ENCODE data around the gene PAX3.

PAX3 gene

DNA sequence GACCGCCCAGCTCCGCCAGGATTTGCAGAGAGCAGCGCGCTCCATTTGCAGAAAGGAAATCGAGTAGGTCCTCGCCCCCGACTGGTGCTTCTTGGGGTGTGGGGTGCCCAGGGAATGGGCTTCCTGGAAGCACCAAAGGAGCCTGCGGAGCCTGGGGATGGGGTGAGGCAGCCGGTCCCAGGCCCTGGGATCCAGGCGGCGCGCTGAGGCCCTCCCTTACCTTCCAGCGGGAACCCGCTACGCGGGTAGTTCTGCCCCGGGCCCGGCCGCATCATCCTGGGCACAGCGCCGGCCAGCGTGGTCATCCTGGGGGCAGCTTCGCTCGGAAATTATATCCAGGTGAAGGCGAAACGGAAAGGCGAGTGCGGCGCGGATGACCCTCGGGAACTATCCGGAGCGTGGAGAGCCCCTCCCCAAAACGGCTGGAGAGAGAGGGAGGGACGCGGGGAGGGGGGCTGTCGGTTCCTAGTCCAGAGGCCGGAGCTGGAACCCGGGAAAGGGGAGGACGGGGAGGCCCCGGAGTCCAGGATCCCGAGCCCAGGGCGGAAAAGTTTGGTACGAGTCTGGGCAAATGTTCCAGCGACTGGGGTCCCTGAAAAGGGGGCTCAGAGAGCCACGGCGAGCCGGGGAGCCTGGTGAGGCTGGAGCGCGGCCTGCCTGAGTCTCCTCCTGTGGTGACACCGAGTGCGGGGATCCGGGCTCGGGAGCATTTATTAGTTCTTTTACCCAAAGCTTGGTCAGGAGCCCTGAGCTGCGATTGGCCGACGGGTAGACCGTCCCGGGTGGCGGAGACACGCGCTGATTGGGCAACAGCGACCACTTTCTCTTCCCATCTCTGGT lies at the start of gene PAX3:
Gene PAX3 (minus strand): TSS at position 688 of the 840 bp plus-strand sequence. CDS start 383 bp downstream, at position 305.
- DNase-seq (ENCODE audit: low read depth): no peak
- H3K4me3 ChIP-seq (ENCODE audit: low read depth, low read length): peak within 1 kb of the TSS; percentile 31

DNA sequence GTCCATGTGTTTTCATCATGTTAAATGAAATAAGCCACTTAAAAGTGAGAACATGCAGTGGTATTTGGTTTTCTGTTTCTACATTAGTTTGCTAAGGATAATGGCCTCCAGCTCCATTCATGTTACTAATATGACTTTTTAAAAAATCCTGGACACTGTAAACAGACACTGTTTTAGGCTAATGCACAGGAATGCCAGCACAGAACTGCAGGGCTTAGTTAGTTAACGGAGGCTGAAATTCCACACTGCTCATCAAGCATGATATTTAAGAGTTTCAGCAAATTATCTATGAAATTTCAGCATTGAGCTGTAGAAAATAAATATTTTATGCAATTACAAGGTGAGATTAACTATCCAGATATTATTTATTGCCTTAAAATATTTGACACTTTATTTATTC lies 42.5 kb upstream of the PAX3 start:
- DNase-seq (ENCODE audit: low read depth): no peak
- H3K4me3 ChIP-seq (ENCODE audit: low read depth, low read length): no peak overlapping the region

GRCh38 chr2:222338374-222338773 lies 39.6 kb upstream of the PAX3 start:
- no peak for DNase-seq (ENCODE audit: low read depth)

DNA sequence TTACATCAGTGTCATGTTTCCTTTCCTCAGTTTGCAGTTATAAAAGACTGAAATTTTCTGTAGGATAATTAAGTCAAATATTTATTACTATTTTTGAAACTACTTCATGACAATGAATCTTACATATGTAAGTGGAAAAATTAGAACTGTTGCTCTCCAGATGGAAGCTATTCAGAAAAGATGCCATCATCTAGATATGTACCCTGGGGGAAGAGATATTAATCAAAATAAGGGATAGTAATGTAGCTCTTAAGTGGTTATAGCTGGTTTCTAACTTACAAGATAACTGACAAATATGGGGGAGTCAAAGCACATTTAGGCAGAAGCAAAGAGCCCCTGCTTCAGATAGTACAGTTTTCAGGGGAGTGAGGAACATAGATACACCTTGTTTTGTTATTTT lies 38.1 kb upstream of the PAX3 start:
- no peak overlapping the region for H3K4me3 ChIP-seq (ENCODE audit: low read depth, low read length)
- DNase-seq (ENCODE audit: low read depth): no peak

More at GRCh38 chr2:222338374-222338773, 39.6 kb upstream of the PAX3 start:
- no peak overlapping the region for H3K4me3 ChIP-seq (ENCODE audit: low read depth, low read length)

DNA sequence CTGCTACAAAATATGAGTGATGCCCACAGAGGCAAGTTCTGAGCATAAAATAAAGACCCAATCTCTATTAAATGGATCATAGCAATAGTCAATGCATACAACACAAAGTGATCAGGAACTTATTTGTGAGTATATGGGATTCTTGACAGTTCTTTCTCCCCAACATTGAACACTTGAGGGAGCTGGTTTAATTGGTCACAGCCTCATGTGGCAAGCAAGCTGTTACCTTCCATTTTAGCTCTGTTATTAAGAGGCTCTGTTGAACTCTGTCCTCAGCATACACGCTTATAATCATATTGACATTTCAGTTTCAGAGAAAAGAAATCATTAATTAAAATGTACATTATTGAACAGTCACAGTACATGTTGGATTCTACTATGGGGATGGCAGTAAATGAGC lies 37.6 kb upstream of the PAX3 start:
- DNase-seq (ENCODE audit: low read depth): no peak
- no peak overlapping the region for H3K4me3 ChIP-seq (ENCODE audit: low read depth, low read length)

- no peak overlapping the region for H3K4me3 ChIP-seq (ENCODE audit: low read depth, low read length)
- no peak for DNase-seq (ENCODE audit: low read depth)
Measured at GRCh38 chr2:222334914-222335313, 36.1 kb upstream of the PAX3 start.

- DNase-seq (ENCODE audit: low read depth): no peak
- H3K4me3 ChIP-seq (ENCODE audit: low read depth, low read length): no peak overlapping the region
Measured at GRCh38 chr2:222333397-222333796, 34.6 kb upstream of the PAX3 start.

GRCh38 chr2:222332116-222332515 lies 33.3 kb upstream of the PAX3 start:
- H3K4me3 ChIP-seq (ENCODE audit: low read depth, low read length): no peak overlapping the region
- no peak for DNase-seq (ENCODE audit: low read depth)

DNA sequence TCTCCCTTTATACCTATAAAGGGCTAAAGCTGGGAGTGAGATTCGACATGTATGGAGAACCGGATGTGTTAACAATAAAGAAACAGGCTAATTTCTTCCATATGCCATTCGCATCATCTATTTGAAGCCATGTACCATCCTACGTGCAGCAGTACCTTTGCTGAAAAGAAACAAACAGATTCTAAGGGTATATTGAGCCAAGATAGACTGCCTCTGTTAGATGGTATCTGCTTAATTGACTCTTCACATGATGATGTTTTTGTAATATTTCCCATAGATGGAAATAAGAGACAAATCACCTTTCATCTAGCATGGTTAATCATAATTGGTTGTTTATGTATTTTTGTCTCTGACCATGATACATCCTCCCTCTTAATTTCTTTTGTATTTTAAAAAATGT lies 32.1 kb upstream of the PAX3 start:
- H3K4me3 ChIP-seq (ENCODE audit: low read depth, low read length): no peak overlapping the region
- no peak for DNase-seq (ENCODE audit: low read depth)

DNA sequence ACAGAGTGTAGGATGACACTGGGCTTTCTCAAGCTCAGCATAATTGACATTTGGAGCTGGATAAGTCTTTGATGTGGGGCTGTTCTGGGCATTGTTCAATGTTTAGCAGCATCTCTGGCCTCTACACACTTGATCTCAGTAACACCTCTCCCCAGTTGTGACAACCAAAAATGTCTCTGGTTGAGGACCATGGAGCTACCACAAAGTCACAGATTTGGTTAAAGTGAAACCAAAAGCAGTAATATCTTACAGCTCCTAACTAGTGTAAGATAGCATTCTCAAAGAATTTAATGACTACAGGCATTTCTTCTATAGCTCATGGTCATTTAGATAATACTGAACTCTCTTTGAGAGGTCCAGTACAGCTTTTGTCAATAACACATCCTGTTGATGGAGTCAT lies 23.4 kb upstream of the PAX3 start:
- no peak overlapping the region for H3K4me3 ChIP-seq (ENCODE audit: low read depth, low read length)
- DNase-seq (ENCODE audit: low read depth): no peak

DNA sequence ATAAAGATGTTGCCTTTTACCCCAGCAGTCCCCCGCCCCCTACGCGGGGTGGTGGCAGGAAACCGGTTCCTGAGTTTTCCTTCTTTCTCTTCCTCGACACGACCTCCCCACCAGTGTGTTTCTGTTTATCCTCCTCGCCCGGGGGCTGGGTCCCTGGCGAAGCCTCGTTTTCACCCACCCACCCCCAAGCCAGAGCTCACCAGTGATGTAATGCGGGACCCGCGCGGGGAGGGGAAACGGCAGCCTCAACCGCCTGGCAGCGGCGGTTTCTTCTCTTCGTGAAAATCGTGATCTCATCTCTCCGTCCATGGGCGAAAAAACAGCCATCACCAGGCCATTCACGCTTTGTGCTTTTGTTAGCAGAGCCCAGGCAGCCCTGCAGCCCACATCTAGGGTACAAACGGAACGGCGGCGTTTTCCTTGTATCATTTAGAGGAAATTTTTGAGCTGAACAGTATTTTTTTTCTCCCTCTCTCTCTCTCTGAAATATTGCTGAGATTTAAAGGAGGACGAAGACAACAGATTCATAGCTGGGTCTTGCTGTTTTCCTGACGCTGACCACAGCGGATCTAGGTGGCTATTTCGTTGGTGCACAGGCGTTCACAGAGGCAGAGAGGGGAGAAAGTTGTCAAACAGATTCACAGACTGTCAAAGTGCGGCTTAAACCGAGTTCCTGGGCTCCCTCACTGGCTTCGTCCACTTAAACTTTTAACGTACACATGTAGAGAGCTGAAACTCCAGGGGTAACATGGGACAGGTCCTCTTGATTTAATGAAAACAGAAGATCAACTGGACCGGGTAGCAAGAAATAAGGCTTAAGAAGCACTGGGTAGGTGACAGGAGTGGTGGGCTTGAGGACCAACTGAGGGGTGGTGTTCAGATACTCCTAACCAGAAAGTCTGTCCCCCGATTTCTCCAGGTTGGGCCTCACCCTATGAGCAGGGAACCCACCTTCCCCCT lies 21.9 kb upstream of the PAX3 start:
- H3K4me3 ChIP-seq (ENCODE audit: low read depth, low read length): peak overlapping the region; percentile 41
- DNase-seq (ENCODE audit: low read depth): no peak

- no peak for DNase-seq (ENCODE audit: low read depth)
- H3K4me3 ChIP-seq (ENCODE audit: low read depth, low read length): peak overlapping the region; percentile 41
Measured at GRCh38 chr2:222319586-222320435, 21.0 kb upstream of the PAX3 start.

- no peak for DNase-seq (ENCODE audit: low read depth)
- H3K4me3 ChIP-seq (ENCODE audit: low read depth, low read length): peak overlapping the region; percentile 41
Measured at GRCh38 chr2:222318712-222319585, 20.2 kb upstream of the PAX3 start.

GRCh38 chr2:222318026-222318711 lies 19.4 kb upstream of the PAX3 start:
- H3K4me3 ChIP-seq (ENCODE audit: low read depth, low read length): peak overlapping the region; percentile 41
- DNase-seq (ENCODE audit: low read depth): peak; percentile 21

DNA sequence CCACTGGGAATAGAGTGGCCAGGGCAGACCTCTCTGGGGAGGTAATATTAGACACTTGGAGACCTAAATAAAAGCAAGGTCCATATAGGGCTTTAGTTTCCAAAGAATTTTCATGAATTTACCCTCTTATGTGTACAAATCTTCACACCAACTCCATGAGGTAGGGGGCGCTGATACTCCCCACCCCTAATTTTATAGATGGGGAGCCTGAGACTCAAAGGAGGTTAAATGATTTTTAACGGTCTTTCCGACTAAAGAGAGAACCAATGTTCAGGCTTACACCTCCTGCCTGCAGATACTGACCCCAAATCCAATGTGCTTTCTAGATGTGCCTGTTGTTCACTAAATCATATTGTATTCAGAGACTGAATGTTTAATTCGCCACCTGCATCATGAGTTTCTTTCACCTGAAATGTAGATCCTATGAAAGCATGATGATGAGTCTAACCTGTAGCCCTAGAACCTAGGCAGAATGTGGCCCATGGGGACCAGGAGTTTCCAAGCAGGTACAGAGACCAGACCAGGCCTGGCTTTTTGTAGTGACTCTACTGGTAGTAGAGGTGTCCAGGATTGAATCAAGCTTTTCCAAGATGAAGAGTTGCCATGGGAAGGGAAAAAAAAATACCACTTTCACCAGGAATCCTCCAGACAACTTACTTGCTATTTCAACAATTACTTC lies 16.8 kb upstream of the PAX3 start:
- H3K4me3 ChIP-seq (ENCODE audit: low read depth, low read length): no peak overlapping the region
- DNase-seq (ENCODE audit: low read depth): no peak

DNA sequence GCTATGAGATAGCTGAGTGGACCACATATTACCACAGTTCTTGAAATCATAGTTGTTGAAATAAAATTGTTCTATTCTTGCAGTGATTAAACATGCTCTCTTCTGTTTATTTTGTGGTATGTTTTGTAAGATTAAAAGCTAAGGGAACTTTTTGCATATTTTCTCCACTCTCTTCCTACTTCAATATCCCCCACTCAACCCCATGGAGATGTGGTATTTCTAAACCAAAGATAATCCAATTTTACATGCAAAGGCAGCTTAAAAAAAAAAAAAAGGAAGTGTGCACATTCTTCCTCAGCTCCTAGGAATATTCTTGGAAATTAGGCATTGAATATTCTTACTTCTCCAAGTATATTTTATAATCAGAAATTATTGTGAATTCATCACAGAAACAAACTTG lies 15.0 kb upstream of the PAX3 start:
- H3K4me3 ChIP-seq (ENCODE audit: low read depth, low read length): no peak overlapping the region
- no peak for DNase-seq (ENCODE audit: low read depth)

DNA sequence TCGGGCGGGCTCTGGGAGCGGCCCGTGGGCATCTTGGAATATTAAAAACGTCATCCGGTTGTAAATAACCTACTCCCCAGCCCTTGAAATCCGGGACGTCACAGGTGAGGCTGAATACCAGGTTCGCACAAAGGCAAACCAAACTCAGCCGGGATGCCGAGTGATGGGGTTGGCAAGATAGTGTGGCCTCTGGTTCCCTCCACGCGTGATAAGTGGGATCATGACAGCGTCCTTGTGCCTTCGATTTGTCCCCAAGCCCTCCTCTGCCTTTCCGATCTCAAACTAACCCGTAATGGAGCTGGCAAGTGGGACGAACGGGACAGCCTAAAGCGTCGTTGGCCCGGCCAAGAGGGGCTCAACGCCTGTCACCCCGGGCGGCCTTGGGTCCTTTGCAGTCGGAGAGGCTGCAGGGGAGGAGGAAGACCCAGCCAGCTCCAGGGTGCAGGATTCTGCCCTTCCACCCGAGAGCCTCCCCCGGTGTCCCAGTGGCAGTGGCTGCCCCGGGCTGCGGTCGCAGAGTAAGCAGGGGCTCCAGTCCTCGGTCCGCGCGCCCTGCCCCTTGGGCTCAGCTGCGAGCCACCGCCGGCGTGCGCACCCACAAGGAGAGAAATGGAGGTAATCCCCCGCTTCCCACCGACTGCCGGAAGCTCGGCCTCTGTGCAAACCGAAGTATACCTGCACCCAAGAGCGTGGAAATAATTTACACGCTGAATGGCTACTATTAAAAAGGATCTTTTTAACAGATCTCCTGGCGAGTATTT lies 13.4 kb upstream of the PAX3 start:
- DNase-seq (ENCODE audit: low read depth): no peak
- no peak overlapping the region for H3K4me3 ChIP-seq (ENCODE audit: low read depth, low read length)

Data from skeletal muscle cell (primary cell).